Measurements from ENCODE around the gene CHST8. TPM values are rescaled to one million over a fixed set of nuclear protein-coding genes. Genes with fewer than 3 reads are reported as not detected.
A peak's percentile ranks its signal among the peaks of the same experiment; 100 is the strongest.

CHST8 gene
- total RNA-seq, 2 donors from 2014 or later, result not detected

- no peaks in the 10 kb centered on the region for H3K4me1 Mint-ChIP-seq (ENCODE audit: low read depth in 2 of 2)
- DNase-seq (ENCODE audit: low spot score), result peak; percentile 56
Observed at GRCh38 chr19:33640773-33641172, 19.0 kb downstream of the CHST8 start.

GRCh38 chr19:33641261-33641660 is 19.5 kb downstream of the CHST8 start:
- ATAC-seq (no peak), DNase-seq (ENCODE audit: low spot score) (peak; percentile 20)
- Mint-ChIP-seq H3K27me3 (peaks cover 21 to 37% of the 10 kb centered on the region in 2 donors), H3K36me3 (no peaks in the 10 kb centered on the region), H3K27ac (no peak overlapping the region), H3K4me3 (no peak overlapping the region), H3K4me1 (ENCODE audit: low read depth in 2 of 2) (no peaks in the 10 kb centered on the region), H3K9me3 (no peaks in the 10 kb centered on the region)

More at GRCh38 chr19:33640773-33641172, 19.0 kb downstream of the CHST8 start:
- H3K9me3 Mint-ChIP-seq, result no peaks in the 10 kb centered on the region
- H3K27me3 Mint-ChIP-seq, result peaks cover 20 to 37% of the 10 kb centered on the region in 2 donors
- H3K4me3 Mint-ChIP-seq, result no peak overlapping the region
- no peaks in the 10 kb centered on the region for H3K36me3 Mint-ChIP-seq
- no peak overlapping the region for H3K27ac Mint-ChIP-seq
- ATAC-seq, result no peak

DNA sequence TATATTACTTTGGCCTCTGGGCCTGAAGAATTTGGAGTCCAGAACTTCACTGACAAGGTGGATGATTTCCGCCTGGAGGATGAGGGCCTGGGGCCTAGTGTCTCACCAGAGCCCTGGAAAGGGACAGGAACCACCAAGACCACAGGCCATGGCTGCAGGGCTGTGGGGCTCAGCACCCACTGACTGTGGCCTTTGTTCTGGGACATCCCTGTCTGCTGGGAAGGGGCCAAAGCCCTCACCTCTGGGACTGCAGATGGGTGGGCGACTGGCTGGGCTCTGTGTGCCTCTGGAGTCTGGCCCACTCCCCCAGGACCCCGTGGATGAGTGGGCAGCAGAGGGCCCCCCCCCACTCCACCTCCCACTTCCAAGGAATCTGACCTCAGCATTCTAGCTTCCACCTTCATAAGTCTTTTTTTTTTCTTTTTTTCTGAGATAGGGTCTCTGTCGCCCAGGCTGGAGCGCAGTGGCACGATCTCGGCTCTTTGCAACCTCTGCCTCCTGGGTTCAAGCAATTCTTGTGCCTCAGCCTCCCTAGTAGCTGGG is 20.3 kb downstream of the CHST8 start:
- Mint-ChIP-seq H3K9me3 (no peaks in the 10 kb centered on the region), H3K27me3 (peaks cover 22 to 41% of the 10 kb centered on the region in 2 donors), H3K4me1 (ENCODE audit: low read depth in 2 of 2) (no peaks in the 10 kb centered on the region), H3K27ac (no peak overlapping the region), H3K4me3 (no peak overlapping the region), H3K36me3 (no peaks in the 10 kb centered on the region)
- no peak for DNase-seq (ENCODE audit: low spot score)
- no peak for ATAC-seq

DNA sequence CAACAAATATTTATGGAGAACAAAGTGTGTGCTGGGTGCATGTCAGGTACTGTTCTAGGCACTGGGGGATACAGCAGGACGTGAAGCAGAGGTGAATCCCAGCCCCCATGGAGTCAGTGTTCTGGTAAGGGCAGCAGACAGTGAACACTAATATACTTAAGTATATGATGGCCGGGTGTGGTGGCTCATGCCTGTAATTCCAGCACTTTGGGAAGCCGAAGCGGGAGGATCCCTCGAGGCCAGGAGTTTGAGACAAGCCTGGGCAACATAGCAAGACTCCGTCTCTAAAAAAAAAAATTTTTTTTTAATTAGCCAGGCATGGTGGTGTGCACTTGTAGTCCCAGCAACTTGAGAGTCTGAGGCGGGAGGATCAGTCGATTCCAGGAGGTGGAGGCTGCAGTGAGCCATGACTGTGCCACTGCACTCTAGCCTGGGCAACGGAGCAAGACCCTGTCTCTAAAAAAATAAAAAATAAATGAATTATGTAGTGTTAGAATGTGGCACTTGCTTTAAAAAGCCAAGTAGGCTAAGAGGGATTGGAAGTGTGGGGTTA is 22.6 kb downstream of the CHST8 start:
- no peak overlapping the region for H3K4me3 Mint-ChIP-seq
- H3K27me3 Mint-ChIP-seq, result peaks cover 13 to 29% of the 10 kb centered on the region in 2 donors
- DNase-seq (ENCODE audit: low spot score) (peak; percentile 16), ATAC-seq (no peak)
- no peaks in the 10 kb centered on the region for H3K36me3 Mint-ChIP-seq
- H3K27ac Mint-ChIP-seq, result no peak overlapping the region
- no peaks in the 10 kb centered on the region for H3K9me3 Mint-ChIP-seq
- H3K4me1 Mint-ChIP-seq (ENCODE audit: low read depth in 2 of 2), result no peaks in the 10 kb centered on the region

DNA sequence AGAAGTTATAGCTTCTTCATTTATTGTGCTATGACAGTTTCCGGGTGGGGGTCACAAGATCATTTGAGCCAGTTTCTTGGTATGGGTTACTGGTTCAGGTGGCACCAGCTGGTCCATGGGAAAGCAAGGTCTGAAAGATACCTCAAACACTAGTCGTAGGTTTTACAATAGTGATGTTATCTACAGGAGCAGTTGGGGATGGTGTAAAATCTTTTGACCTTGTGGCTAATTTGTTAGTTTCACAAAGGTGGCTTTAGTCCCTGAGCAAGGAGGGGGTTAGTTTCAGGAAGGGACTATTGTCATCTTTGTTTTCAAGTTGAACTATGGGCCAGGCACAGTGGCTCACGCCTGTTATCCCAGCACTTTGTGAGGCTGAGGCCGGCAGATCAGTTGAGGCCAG is 24.6 kb downstream of the CHST8 start:
- DNase-seq (ENCODE audit: low spot score), result no peak
- ATAC-seq, result no peak
- Mint-ChIP-seq H3K27me3 (peaks cover 12 to 26% of the 10 kb centered on the region in 2 donors), H3K36me3 (no peaks in the 10 kb centered on the region), H3K4me1 (ENCODE audit: low read depth in 2 of 2) (no peaks in the 10 kb centered on the region), H3K9me3 (no peaks in the 10 kb centered on the region), H3K4me3 (no peak overlapping the region), H3K27ac (no peak overlapping the region)

DNA sequence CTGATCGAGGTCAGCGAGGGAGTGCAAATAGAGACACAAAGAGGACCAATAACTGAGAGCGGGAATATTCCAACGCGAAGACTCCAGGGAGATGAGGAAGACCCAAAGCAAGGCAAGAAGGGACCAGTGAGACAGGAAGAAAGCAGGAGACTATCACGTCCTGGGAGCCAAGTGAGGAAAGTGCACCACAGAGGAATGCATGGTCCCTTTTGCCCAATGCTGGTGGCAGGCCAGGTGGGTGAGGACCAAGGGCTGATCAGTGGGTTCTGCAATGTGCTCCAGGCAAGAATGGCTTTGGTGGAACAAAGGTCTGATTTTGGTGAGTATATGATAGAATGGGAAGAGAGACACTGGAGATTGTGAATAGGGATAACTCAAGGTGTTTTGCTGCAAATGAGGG is 25.4 kb downstream of the CHST8 start:
- H3K36me3 Mint-ChIP-seq, result no peaks in the 10 kb centered on the region
- H3K4me1 Mint-ChIP-seq (ENCODE audit: low read depth in 2 of 2), result no peaks in the 10 kb centered on the region
- ATAC-seq (no peak), DNase-seq (ENCODE audit: low spot score) (no peak)
- peaks cover 12 to 32% of the 10 kb centered on the region in 2 donors for H3K27me3 Mint-ChIP-seq
- H3K27ac Mint-ChIP-seq, result no peak overlapping the region
- no peaks in the 10 kb centered on the region for H3K9me3 Mint-ChIP-seq
- no peak overlapping the region for H3K4me3 Mint-ChIP-seq

- Mint-ChIP-seq H3K27me3 (peaks cover 16 to 37% of the 10 kb centered on the region in 2 donors), H3K27ac (no peak overlapping the region), H3K9me3 (no peaks in the 10 kb centered on the region), H3K36me3 (no peaks in the 10 kb centered on the region), H3K4me3 (no peak overlapping the region), H3K4me1 (ENCODE audit: low read depth in 2 of 2) (no peaks in the 10 kb centered on the region)
- ATAC-seq (no peak), DNase-seq (ENCODE audit: low spot score) (no peak)
Observed at GRCh38 chr19:33649627-33650305, 28.0 kb downstream of the CHST8 start.

DNA sequence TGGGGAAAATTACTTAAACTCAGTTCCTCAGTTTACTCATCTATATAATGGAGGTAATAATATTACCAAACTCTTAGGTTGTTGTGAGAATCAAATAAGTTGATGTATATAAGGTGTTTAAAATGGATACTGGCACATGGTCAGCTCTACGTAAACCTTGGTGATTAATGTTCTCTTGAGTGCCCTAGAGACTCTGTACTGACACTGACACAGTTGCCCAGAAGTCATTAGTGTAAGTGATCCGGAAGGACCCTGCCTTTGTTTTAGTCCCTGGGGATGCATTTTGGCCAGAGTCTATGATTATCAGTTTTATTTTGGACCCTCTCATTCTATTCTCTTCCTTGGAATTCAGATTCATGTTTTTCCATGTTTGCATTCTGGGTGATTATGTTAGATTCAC is 31.9 kb downstream of the CHST8 start:
- Mint-ChIP-seq H3K36me3 (no peaks in the 10 kb centered on the region), H3K4me1 (ENCODE audit: low read depth in 2 of 2) (no peaks in the 10 kb centered on the region), H3K9me3 (no peaks in the 10 kb centered on the region), H3K27me3 (peaks cover 12 to 34% of the 10 kb centered on the region in 2 donors), H3K27ac (no peak overlapping the region), H3K4me3 (no peak overlapping the region)
- ATAC-seq (no peak), DNase-seq (ENCODE audit: low spot score) (no peak)

DNA sequence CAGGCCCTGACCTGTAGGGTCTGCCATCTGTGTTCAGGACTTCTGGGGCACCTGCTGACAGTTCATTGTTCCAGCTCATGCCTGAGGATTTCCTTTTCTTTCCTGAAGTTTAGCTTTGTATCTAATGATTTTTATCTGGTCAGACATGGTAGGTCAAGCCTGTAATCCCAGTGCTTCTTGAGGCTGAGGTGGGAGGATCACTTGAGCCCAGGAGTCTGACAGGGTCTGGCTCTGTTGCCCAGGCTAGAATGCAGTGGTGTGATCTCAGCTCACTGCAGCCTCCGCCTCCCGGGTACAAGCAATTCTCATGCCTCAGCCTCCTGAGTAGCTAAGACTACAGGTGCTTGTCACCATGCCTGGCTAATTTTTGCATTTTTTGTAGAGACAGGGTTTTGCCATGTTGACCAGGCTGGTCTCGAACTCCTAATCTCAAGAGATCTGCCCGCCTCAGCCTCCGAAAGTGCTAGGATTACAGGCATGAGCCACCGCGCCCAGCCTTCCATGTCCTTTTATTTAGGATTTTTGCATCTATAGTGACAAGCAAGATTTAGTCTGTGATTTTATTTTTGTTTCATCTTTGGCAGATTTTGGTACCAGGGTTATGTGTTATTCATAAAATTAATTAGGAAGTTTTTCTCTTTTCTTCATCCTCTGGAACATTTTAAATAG is 33.2 kb downstream of the CHST8 start:
- peaks cover 12 to 34% of the 10 kb centered on the region in 2 donors for H3K27me3 Mint-ChIP-seq
- no peaks in the 10 kb centered on the region for H3K9me3 Mint-ChIP-seq
- no peak for DNase-seq (ENCODE audit: low spot score)
- H3K27ac Mint-ChIP-seq, result no peak overlapping the region
- no peak for ATAC-seq
- H3K36me3 Mint-ChIP-seq, result no peaks in the 10 kb centered on the region
- no peak overlapping the region for H3K4me3 Mint-ChIP-seq
- H3K4me1 Mint-ChIP-seq (ENCODE audit: low read depth in 2 of 2), result no peaks in the 10 kb centered on the region

GRCh38 chr19:33659835-33660234 is 38.1 kb downstream of the CHST8 start:
- Mint-ChIP-seq H3K36me3 (no peaks in the 10 kb centered on the region), H3K9me3 (no peaks in the 10 kb centered on the region), H3K4me1 (ENCODE audit: low read depth in 2 of 2) (no peaks in the 10 kb centered on the region), H3K27ac (no peak overlapping the region), H3K27me3 (peaks cover 4 to 13% of the 10 kb centered on the region in 2 donors), H3K4me3 (no peak overlapping the region)
- no peak for DNase-seq (ENCODE audit: low spot score)
- ATAC-seq, result no peak

DNA sequence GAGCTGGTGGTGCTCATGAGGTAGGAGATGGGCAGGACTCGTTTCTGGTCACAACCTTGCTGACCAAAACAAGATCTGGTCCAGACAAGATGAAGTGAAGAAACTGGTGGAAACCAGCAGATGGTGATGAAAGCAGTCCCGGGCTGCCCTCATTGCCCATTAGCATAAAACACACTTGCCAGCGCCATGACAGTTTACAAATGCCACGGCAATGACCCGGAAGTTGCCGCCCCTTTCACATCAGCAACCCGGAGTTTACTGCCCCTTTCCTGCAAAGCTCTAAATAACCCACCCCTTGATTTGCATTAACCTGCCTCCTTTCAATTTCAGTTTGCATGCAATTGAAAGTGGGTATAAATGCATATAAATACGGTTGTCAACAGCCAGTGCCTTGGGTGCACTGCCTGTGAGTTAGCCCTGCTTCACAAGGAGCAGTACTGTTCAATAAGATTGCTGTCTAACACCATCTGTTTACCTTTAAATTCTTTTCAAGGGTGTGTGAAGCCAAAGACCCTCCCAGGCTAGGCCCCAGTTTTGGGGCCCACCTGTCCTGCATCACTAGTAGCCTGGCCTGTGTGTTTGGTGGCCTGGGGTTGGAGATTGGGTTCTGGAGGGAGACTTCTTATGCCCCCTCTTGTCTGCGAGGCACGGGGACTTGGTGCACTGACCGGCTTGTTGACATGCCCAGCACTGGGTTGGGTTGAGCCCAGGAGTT is 38.8 kb downstream of the CHST8 start:
- H3K4me1 Mint-ChIP-seq (ENCODE audit: low read depth in 2 of 2), result no peaks in the 10 kb centered on the region
- H3K36me3 Mint-ChIP-seq, result no peaks in the 10 kb centered on the region
- DNase-seq (ENCODE audit: low spot score) (no peak), ATAC-seq (peak in 1 of 2 donors; percentile 28)
- H3K9me3 Mint-ChIP-seq, result no peaks in the 10 kb centered on the region
- H3K27me3 Mint-ChIP-seq, result peaks cover 3 to 6% of the 10 kb centered on the region in 2 donors
- no peak overlapping the region for H3K27ac Mint-ChIP-seq
- H3K4me3 Mint-ChIP-seq, result no peak overlapping the region

GRCh38 chr19:33661336-33661735 is 39.6 kb downstream of the CHST8 start:
- Mint-ChIP-seq H3K27me3 (peaks cover 0 to 4% of the 10 kb centered on the region in 2 donors), H3K9me3 (no peaks in the 10 kb centered on the region), H3K36me3 (no peaks in the 10 kb centered on the region), H3K27ac (no peak overlapping the region), H3K4me1 (ENCODE audit: low read depth in 2 of 2) (no peaks in the 10 kb centered on the region), H3K4me3 (no peak overlapping the region)
- no peak for ATAC-seq
- DNase-seq (ENCODE audit: low spot score), result no peak

DNA sequence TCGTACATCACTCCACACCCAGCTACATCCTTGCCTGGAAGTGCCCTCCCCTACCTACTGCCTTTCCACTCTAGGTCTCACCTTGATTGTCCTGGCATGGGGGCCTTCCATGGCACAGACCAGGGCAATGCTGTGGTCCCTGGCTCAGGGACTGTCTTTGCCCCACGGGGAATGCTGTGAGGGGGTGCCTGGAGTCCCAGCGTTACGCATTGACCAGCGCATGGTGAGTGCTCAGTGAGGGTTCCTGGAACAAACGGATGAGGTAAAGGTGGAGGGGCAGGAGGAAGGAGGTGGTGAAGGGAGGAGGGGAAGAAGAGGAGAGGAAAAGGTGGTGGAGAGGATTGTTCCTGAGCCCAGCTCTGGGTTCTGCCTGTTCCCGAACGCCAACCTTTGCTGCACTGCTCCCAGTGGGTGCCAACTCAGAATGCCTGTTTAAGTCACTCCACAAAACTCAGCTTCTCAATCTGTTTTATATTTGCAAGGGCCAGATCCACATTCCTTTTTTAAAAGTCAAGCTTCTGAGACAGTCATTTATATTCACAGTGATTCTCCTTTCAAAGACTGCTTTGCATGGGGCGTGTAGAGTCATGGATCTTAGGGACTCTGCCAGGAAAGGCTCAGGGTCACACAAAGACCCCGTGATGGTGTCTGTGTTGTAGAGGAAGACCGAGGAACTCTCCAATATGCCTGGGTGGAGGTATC is 40.8 kb downstream of the CHST8 start:
- H3K27ac Mint-ChIP-seq, result no peak overlapping the region
- ATAC-seq (no peak), DNase-seq (ENCODE audit: low spot score) (no peak)
- no peaks in the 10 kb centered on the region for H3K36me3 Mint-ChIP-seq
- H3K9me3 Mint-ChIP-seq, result no peaks in the 10 kb centered on the region
- no peaks in the 10 kb centered on the region for H3K4me1 Mint-ChIP-seq (ENCODE audit: low read depth in 2 of 2)
- H3K4me3 Mint-ChIP-seq, result no peak overlapping the region
- peaks cover 0 to 6% of the 10 kb centered on the region in 2 donors for H3K27me3 Mint-ChIP-seq

All from natural killer cell treated with Interleukin-12 subunit alpha and Interleukin-12 subunit beta and Interleukin-15 and Interleukin-18, amount 100 ng/mL, for 72 hours (primary cell).